Measurements from ENCODE around the gene ZFYVE9. TPM values are rescaled to one million over a fixed set of nuclear protein-coding genes. Genes with fewer than 3 reads are reported as not detected.

The ZFYVE9 gene
- total RNA-seq, 1 experiment from 2014 or later, result 19.6 TPM

GRCh38 chr1:52393174-52393573 is 251.3 kb downstream of the ZFYVE9 start (continued):
- TF ChIP-seq FOXP4 (CRISPR knock-in tag; IDR thresholded peaks at IDR 0.05) (no peak), HMGXB4 (CRISPR knock-in tag; IDR thresholded peaks at IDR 0.05) (no peak), ZNF416 (CRISPR knock-in tag; IDR thresholded peaks at IDR 0.05) (no peak), ATF1 (CRISPR knock-in tag; IDR thresholded peaks at IDR 0.05) (no peak), OVOL2 (CRISPR knock-in tag; IDR thresholded peaks at IDR 0.05; ENCODE audit: borderline replicate concordance) (no peak), NFYB (CRISPR knock-in tag; conservative IDR thresholded peaks at IDR 0.05; ENCODE audit: low read depth) (no peak), AFF4 (CRISPR knock-in tag; IDR thresholded peaks at IDR 0.05; ENCODE audit: borderline replicate concordance) (no peak)

Other genes starting within 250 kb of the ZFYVE9 start
- gene RAB3B, start 151.4 kb upstream of the ZFYVE9 start, total RNA-seq (2021), result 33.7 to 36.9 TPM (median 34.1 TPM) in 3 replicates
- 9.4 to 10.1 TPM (median 9.9 TPM) in 3 replicates for gene KTI12, start 108.3 kb upstream of the ZFYVE9 start, total RNA-seq (2021)
- 80.6 to 89.2 TPM (median 80.9 TPM) in 3 replicates for gene TXNDC12, start 86.9 kb upstream of the ZFYVE9 start, total RNA-seq (2021)
- 74.7 to 89.4 TPM (median 79.0 TPM) in 3 replicates for gene BTF3L4, start 85.8 kb upstream of the ZFYVE9 start, total RNA-seq (2021)
- gene CC2D1B, start 224.1 kb downstream of the ZFYVE9 start, total RNA-seq (2021), result 12.8 to 22.6 TPM (median 14.9 TPM) in 3 replicates

Data from WTC11 (cell line).